Measurements from ENCODE around the gene NCF4.

Gene NCF4

DNA sequence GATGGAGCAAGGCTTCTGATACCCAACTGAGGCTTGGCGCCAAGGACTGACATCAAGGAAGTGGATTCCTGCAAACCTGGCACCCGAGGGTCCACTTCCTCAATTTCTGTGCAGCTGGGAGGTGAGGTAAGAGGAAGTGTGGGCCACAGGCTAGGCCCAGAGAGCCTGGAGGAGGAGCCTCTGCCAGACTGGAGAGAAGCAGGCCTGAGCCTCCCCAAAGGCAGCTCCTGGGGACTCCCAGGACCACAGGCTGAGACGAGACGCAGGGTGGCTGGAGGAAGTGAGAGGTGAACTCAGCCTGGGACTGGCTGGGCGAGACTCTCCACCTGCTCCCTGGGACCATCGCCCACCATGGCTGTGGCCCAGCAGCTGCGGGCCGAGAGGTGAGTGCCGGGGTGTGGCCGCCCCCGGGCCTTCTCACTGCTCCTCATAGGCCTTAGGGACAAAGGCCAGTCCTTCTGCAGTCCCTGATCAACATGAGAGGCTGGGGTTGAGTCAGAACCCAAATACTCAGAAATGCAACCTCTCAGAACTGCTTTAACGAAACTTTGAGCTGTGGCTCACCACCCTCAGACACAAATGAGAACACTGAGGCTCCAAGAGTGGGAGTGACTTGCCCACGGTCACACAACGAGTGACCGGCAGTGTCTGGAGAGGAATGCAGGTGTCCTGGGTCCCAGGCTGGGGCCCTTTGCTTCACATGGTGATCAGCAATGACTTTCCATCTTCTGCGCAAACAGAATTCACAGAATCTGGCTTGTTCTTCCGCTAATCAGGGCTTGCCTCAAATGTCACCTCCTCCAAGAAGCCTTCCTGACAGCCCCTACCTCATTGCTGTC is at the start of gene NCF4:
TSS of gene NCF4 (plus strand) at position 186 of the 839 bp plus-strand sequence. CDS start at position 352, 166 bp downstream.
- peak; percentile 89 for DNase-seq

DNA sequence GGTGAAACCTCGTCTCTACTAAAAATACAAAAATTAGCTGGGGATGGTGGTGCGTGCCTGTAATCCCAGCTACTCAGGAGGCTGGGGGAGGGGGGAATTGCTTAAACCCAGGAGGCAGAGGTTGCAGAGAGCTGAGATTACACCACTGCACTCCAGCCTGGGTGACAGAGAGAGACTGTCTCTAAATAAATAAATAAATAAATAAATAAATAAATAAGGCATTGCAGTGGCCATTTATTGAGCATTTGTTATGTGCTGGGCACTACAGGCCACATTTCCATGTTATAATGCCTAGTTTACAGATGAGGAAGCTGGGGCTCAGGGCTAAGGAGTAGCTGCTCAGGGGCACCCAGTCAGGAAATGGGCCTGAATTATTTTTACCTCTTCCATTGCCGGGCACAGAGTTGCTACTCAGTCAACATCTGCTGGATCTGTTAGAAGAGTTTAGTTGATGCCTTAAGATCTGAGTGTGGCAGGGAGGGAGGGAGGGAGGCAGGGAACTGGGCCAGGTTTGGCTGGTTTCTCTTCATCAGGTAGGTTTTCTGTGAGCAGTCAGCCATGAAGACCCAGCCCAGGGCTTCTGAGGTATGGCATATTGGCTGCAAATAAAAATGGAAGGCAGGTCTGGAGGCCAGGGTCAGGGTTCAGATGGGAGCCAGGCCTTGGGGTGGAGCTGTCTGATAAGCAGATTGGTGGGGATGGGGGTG is 49.6 kb upstream of the NCF4 start:
- DNase-seq = no peak

DNA sequence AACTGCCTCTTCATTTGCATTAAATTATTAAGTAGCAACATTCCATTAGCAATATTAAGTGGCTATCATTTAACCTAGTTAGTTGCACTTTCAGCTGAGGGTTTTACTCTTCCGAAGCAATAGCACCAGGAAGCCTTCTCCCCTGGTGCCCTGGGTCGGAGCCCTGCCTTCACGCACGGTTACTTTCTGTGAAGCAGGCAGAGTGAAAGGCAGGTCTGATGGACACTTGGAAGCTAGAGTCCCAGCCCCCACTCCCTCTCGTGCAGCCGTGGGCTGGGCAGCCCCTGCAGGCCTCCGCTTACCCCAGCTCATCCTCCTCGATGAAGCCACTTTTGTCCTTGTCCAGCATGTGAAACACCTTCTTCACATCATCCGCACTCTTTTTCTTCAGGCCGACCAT is 46.0 kb upstream of the NCF4 start:
- DNase-seq = no peak

DNA sequence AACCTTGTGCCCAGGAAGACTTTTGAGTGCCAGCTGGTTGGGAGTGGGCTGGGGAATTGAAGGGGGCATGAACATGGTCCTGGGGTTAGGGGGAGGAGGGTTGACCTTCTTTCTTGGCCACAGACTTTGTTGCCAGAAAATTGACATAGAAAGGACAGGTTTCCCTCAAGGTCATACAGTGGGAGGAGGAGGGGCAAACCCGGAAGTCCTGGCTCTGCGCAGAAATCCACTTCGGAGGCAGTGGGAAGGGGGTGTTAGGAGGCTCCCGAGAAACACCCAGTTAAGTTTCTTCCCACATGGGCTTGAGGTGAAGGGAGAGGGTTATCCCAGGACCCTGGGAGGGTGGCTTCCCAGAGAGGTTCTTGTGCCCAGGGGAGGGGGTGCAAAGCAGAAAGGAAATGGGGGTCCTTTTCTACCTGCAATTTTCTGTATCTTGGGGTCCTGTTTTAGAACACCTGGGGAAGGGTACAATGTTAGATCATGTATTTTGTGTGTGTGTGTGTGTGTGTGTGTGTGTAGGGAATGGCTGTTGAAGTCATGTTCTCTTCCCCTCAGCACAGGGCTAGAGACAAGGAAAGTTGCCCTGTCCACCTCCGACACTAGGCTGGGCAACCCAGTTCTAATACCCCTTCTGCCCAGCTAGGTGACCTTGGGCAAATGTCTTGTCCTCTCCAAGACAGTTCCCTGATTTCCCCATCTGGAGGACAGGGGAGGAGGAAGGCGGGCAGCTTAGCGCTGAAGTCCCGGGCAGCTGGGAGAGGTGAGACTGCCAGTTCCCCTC is 45.1 kb upstream of the NCF4 start:
- no peak for DNase-seq

DNA sequence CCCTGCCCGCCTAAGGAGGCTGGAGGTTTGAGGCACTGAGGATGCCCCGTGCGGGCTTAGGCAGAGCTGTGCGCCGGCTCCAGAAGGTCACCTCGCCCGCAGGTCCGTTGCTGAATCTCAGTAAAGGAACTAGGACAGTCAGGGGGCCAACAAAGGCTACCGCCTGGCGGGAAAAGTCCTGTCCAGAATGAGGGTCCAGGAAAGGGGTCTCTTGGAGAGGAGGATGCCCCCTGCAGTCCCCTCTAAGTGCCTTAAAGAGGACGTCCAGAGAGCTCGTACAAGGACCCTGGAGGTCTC is 44.5 kb upstream of the NCF4 start:
- no peak for DNase-seq

DNA sequence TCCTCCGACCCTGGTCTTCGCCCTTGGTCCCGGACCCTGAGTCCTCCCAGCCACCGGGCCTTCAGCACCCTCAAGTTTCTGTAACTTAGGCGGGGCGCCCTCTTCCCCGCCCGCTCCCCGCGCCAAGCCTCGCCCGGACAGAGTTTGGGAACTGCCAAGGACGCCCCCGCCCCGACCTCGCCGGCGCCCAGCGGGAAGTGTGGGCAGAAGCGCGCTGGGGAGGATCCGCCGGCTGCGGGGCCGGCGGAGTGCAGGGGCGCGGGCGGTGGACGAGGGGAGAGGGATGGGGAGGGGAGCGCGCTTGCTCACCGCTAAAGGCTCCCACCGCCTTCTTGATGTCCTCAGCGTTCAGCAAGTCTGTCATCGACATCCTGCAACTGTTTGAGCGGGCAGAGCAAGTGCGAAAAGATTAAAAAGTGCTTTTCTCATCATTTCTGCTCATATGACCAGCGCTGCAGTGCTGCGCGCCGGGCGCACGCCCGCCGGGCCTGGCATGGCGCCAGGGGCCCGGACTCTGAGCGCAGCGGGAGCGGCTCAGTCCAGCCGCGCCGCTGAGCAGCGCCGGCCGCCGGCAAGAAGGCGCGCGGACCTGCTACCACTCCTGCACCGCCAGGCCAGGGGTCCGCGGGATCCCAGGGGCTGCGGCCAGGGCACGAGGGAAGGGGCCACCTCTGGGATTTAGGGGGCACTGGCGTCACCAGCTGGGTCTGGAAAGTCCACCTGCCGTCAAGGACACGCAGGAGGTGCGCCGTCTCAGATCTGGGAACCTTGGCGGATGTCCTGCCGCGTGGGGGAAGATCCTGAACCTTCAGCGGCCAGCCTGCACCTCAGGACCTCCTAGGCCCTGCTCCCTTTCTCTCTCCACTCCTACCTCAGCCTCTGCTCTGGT is 43.9 kb upstream of the NCF4 start, which contains the start of gene PVALB:
TSS of gene PVALB (minus strand) at position 400 of the 889 bp plus-strand sequence. CDS start at position 370, 30 bp downstream.
- peak; percentile 2 for DNase-seq

DNA sequence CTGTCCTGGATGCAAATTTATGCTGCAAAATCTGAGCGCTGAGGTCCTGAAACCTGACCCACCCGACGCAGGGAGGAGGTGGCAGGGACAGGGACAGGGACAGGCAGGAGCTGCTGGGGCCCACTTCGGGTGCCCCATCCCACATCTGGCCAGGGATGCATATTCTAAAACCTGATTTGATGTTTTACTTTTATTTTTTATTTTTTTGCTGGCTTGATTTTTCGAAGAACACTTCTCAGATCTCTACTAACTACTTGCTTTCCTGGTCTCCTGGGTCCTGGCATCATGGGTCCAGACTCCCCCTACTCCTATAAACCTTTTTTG is 43.3 kb upstream of the NCF4 start:
- DNase-seq = no peak

DNA sequence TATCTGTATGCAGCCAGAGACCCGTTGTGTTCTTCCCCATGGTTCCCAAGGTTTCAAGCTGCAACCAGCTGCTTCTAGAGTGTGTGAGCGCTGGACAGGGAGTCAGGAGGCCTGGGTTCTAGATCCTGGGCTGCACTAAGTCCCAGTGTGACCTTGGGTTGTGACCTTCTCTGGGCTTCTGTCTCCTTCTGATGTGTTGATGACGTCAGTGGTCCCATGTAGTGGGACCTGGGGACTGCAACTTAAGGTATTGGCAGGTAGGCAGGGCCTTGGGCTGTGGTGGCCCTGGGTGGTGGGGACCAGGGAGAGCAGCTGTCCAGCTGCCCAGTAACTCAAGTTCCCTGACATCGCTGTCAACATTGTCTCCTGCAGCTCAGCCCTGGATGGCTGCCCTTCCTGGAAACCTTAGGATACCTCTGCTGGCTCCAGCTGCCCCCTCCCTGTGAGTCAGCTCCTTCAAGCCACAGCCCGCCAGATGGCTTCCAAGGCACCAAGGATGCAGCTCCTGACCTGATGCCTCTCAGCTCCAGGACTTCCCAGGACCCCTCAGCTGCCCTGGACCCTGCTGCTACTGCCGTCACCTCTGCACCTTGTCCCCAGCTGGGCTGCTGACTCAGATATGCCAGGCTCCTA is 42.7 kb upstream of the NCF4 start:
- DNase-seq = no peak

DNA sequence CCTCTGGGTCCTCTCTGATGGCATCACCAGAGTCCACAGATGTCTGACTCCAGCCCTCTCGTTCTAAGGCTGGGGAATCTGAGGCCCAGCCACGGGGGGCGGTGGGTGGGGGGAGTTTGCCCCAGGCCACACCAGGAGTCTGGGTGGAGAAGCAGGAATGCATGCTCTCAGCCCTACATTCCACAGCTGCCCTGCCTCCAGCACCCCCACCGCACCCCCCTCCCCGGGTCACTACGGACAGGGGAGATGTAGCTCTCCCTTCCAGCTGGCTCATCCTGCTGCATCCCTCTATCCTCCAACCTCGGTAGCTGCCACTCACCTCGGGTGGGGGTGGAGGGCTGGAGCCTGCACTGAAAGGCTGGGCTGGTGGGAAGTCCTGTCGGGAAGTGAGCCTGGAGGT is 41.7 kb upstream of the NCF4 start:
- no peak for DNase-seq

DNA sequence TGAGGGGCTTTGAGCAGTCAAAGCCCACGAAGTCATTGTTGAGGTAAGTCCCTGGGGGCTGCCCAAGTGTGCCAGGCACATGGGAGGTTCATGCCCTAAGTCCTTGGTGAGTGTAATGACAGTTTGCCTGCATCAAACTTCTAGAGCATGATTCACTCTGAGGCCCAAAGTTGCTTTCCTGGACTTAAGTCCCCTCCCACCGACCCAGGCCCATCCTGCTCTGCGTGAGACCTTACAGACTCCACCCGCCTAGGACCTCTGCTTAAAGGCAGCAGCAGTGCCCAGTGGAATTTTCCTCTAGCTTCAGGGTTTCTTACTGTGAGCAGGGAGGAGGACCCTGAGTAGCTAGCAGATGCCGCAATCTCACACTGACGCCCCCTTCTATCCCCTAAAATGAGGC is 38.2 kb upstream of the NCF4 start:
- no peak for DNase-seq

DNA sequence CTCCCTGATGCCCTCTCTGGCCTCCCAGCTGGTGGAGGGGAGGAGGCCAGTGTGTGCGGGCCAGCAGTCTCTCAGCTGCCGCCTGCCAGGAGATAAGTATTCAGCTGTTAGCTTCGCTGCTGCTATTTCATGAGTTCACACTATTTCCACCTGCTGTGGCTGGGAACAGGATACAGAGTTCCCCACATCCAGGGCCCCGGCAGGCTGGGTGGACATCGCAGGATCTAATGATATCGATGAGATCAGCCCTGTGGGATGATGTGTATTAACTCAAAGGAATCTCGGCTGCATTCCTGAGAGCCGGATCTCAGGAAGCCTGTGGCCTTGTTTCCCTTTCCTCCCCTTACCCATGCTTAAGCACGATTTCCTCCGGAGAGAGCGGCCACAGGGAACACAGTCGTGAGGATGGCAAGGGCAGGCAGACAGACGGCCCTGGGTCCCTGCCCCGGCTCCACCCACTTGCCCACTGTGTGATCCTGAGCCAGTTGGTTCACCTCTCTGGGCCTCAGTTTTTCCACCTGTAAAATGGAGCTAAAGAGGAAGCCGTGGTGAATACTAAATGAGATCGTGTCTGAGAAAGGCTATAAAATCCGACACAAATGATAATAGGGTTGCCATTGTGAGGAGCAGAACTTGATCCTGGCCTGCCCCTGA is 37.5 kb upstream of the NCF4 start:
- DNase-seq = no peak

DNA sequence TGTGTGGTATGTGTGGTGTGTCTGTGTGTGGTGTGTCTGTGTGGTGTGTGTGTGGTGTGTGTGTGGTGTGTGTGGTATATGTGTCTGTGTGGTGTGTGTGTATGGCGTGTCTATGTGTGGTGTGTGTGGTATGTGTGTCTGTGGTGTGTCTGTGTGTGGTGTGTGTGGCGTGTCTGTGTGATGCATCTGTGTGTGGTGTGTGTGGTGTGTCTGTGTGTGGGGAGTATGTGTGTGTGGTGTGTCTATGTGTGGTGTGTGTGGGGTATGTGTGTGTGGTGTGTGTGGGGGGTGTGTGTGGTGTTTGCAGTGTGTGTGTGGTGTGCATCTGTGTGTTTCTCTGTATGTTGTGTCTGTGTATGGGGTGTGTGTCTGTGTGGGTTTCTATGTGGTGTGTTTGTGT is 36.2 kb upstream of the NCF4 start:
- DNase-seq = no peak

DNA sequence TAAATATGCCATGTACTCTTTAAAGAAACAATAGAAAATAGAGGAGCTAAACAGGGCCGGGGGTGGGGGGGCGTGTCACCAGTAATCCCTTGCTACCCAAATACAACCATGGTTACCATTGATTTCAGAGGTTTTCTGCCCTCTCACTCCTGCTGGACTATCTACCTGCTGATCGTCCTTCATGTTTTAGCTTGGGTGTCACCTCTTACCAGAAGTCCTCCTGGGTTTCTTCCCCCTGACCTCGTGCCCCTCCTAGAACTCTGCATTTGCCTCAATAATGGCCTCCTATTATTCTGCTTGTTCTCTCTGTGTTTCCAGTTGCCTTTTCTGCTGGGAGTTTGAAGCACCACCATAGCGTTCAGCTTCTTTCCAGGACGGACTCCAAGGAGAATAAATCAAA is 34.5 kb upstream of the NCF4 start:
- no peak for DNase-seq

DNA sequence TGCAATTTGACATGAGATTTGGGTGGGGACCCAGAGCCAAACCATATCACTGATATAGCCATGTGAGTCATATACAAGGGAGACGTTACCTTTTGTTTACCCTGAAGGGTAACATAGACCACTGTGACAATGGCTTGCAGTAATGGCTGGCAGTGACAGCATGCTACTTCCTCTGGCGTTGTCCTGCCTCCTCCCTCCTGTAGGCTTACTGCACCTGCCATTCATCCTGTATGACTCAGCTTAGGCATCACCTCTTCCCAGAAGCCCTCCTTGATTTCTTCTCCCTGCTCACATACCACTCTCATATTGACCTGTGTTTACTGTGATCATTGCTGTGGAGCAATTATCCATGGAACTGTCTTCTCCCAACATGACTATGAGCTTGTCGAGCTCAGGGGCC is 32.0 kb upstream of the NCF4 start:
- DNase-seq = peak; percentile 15

DNA sequence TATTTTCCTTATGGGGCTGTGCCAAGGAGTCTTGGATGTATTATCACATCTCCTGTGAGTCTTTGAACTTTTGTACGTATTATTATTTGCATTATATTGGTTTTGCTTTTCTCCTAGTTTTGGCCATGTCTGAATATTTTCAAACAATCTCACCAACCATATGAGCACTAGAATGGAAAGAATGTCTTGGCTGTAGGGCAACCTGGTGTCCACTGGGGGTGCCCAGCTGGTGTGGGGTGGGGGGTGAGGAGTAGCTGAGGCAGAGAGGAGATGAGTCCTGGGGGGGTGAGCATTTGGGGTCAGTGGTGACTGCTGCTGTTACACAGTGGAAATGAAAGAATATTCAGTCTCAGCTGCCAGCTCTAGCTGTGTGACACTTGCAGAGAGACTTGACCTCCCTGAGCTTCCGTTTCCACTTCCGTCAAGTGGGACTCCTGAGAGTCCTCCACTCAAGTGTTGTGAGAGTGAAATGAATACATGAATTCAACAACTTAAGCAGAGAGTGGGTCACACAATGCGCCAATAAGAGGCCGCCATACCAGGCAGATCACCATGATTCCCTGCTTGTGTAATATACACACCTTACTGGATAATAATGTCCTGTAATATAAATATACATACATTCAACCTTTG is 31.3 kb upstream of the NCF4 start:
- no peak for DNase-seq

DNA sequence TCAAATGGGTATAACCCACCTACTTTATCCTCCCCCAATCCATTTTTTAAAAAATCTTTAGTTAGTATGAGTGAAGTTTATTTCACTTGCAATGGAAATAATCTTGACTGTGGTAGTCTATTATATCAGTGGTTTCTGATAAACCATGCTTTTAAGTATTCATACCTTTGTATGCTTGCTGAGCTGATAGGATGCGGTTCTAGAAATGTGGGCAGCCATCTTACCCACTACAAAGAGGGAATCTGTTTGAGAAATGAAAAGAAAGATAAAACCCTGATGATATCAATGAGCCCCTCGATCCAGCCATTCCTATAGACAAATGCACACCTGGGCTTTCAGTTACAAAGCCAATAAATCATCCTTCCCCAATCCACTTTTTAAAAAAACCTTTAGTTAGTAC is 30.2 kb upstream of the NCF4 start:
- DNase-seq = no peak

DNA sequence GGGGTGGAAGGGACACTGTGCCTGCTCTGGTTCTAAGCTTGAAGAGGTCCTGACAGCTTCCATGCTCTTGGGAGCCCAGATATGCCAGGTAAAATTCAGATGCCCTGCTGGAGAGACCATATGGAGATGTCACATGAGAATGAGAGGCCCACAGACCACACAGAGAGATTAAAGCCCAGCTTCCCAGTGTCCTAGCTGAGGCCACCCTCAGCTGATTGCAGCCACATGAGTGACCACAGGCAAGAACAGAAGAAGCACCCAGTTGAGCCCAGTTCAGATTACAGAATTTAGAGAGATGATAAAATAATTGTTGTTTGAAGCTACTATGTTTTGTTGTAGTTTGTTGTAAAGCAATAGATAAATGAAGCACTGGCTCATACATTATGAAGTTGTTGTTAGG is 29.6 kb upstream of the NCF4 start:
- DNase-seq = no peak

DNA sequence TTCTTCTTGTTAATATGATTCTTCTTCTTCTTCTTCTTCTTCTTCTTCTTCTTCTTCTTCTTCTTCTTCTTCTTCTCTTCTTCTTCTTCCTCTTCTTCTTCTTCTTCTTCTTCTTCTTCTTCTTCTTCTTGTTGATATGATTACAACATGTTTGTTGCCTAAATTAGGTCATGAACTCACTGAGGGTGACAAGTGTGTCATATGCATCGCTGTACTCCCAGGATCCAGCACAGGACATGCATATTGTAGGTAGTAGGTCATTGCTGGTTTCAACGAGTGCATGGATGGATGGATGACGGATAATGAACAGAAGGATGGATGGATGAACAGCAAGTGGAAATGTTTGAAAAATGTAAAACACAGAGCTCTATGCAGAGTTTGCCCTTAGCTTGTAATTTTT is 29.1 kb upstream of the NCF4 start:
- no peak for DNase-seq

DNA sequence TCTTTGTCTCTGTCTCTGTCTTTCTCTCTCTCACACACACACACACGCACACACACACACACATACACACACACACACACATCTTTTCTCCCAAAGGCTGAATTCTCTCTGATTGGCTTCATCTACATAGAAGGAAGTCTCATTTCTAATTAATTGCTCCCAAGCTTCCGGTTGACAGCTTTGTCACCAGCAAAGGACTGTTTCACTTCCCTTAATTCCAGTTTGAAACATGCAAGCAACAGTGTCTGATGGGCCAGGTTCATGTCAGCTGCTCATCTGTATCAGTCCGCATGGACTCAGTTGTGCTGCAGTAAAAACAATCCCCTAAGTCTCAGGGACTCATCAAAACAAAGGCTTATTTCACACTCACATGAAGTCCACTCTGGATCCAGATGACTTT is 27.7 kb upstream of the NCF4 start:
- no peak for DNase-seq

DNA sequence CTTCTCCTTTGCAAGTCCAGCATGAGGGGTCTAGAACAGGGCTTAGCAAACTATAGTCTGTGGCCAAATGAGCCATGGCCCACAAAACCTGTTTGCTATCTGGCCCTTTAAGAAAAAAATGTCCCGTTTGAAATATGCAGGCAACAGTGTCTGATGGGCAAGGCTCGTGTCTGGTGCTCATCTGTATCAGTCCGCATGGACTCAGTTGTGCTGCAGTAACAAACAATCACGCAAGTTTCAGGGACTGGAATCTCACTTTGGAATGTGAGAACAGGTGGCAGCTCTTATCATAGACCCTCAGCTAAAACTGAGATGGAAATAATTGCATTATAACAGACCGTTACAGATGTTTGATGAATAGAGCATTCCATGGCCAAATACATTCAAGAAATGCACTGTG is 24.9 kb upstream of the NCF4 start:
- DNase-seq = no peak
